Measurements from ENCODE around the gene GJC1. TPM values are rescaled to one million over a fixed set of nuclear protein-coding genes. Genes with fewer than 3 reads are reported as not detected.

GJC1 gene
- total RNA-seq = not detected

DNA sequence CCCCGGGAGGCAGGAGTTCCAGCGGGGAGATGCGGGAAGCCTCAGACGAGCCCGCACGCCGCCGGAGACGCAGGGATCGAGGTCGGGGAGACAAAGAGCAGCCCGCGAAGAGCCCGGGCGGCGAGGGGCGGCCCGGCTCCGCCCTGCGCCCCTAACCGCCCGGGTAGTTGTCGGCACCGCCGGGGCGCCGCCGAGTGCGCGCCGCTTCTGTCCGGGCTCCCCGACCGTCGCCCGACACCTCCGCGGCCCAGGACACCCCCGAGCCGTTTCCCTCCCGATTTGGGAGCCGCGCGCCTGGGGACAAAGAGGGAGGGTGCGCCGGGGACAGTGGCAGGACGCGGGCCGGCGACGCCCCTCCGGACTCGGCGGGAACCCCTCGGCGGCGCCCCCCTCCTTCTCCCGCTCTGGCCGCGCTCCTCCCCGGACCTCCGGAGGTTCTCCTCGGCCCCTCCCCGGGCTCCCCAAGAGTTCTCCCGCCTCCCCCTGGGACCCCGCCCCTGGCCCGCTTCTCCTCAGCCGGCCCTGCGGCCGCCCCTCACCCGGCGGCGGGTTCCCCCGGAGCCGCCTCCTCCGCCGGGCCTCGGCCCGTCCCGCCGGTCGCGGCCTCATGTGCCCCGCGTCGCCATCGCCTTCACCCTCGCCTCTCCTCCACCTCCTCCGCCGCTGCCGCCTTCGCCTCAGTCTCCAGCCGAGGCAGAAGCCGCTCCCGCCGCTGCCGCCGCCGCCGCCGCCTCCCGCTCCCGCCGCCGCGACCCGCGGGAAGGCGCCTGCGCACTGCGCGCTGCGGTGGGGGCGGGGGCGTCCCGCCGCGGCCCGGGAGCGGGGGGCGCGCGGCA is at the start of gene GJC1:
TSS of gene GJC1 (minus strand) at position 765 of the 836 bp plus-strand sequence. CDS start 24,470 bp downstream, outside the sequence.
- no peak for DNase-seq

DNA sequence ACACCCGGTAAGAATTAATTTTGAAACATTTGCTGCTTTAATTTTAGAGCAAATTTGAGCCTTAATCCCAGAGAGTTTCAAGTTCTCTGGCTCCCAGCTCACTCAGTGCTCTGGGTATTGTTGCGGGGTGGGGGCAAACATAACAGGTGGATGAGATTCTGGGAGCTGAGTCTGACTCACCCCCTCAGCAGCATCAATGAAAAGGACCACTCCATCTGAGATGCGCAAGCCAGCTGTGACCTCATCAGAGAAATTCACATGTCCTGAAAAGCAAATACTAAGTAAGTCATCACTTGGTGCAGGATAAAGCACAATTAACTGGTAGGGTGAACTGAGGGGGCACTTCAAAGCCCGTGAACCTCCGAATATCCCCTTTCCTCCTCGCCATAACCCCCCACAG is 49.3 kb upstream of the GJC1 start:
- DNase-seq = no peak

- no peak for DNase-seq
Measured at GRCh38 chr17:44878627-44879221, 48.6 kb upstream of the GJC1 start.

DNA sequence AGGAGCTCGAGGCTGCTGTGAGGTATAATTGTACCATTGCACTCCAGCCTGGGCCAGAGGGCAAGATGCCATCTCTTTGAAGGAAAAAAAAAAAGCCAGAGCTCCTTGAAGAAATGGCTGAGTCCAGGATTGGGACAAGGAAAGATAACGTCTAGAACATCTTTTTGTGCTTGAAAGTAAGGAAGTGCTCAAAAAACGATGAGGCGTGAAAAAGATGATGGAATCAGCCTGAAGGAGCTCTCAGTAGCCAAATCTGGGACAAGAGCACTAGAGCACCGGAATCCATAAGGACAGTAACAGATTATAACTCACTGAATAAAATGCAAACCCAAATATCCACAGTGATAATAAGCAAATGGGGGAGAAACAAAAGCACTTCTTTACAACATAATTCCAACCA is 47.0 kb upstream of the GJC1 start:
- no peak for DNase-seq

- DNase-seq = no peak
Measured at GRCh38 chr17:44875761-44876160, 45.7 kb upstream of the GJC1 start.

DNA sequence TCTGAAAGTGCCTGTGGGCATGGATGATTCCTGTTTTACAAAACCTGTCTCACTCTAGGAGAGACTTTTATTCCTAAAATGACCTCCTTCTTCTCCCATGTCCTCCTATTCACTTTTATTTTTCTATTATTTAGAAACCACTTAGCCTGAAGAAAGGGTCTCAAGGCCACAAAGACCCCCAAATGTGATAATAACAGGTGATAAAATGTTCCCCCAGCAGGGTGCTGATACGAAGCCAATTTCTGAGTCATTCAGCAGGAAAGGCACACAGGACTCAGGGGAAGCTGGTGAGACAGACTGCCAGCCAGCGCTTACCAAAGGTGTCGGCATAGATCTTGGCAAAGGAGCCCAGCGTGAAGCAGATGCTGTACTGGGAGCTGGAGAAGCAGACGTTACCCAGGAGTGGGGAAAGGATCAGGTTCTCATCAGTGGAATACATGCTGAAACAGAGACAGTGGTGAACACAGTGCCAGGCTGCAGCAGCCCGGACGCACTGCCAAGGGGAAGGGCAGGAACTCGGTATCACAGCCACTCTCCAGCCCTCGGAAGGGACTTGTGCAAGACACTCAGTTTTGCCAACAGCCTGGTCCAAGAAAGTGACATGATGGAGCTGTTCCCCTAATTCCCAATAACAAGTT is 42.2 kb upstream of the GJC1 start:
- no peak for DNase-seq

- no peak for DNase-seq
Measured at GRCh38 chr17:44871556-44871955, 41.5 kb upstream of the GJC1 start.

DNA sequence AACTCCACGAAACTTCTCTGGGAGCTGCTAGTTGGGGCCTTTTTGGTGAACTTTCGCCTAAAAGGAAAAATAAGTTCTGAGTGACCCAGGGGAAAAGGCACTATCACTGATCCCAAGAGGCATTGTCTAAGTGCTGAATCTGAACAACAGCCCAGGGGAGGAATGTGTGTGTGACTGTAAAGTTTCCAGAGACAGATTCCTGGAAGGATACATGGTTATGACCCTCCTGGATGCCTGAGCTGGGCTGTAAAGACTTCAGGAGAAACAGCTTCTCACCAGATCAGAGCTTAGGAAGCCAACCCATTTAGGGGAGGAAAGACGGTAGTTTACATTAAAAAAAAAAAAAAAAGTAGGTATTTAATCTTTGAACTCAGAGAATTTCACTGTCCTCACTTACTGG is 37.8 kb upstream of the GJC1 start:
- DNase-seq = no peak

GRCh38 chr17:44865931-44866330 is 35.8 kb upstream of the GJC1 start:
- no peak for DNase-seq

DNA sequence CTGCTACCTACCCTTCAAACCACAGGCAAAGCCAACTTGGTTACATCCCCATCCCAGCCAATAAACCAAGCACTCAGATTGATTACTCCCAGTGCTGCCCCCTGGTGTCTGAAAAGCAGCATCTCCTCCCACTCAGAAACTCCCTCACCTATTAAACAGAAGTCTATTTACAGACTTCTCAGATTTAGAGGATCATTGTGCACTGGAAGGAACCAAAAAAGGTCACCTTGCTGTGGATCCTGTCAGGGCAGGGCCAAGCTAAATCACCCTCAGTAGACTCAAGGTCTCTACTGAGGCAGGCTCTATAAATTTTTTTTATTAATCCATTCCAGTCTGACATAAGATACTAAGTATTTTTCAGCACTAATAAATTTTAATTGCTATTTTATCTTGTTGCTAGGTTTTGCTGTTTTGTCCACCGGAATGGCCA is 35.2 kb upstream of the GJC1 start:
- DNase-seq = peak; percentile 69

- no peak for DNase-seq
Measured at GRCh38 chr17:44864831-44865230, 34.7 kb upstream of the GJC1 start.

DNA sequence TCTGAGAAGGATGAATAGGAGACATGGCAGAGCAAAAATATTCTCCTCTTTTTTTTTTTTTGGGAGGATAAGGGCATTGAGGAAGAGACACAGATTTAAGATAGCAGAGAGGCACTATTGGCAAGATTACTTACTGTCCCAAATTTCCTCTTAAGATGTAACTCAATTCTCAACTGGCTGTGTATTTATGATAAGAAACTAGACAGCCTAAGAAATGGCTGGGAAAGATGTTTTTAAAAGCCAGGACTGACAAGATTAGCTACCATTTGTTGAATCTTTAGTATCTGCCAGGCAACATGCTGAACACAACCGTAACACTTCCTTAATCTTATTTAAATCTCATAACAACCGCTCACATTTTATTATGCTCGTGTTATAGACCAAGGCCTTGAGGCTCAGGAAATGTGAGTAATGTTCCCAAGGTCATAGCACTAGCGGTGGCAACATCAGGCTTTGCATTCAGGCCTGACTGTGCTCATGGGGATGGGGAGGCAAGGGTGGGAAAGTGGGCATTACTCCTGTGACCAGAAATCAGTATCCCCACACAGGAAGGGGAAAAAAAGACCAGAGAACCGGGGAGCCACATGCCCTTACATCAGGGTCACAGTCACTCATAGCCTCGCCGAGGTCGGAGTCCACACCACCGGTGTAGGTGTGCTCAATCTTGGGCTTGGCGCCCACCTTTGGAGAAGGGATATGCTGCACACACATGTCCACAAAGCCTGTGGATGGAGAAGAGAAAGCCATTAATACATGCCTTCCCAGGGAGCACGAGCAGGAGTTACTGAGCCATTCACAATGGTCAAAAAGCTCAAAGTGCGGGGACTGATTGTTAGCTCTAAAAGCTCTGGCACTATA is 33.2 kb upstream of the GJC1 start:
- DNase-seq = no peak

DNA sequence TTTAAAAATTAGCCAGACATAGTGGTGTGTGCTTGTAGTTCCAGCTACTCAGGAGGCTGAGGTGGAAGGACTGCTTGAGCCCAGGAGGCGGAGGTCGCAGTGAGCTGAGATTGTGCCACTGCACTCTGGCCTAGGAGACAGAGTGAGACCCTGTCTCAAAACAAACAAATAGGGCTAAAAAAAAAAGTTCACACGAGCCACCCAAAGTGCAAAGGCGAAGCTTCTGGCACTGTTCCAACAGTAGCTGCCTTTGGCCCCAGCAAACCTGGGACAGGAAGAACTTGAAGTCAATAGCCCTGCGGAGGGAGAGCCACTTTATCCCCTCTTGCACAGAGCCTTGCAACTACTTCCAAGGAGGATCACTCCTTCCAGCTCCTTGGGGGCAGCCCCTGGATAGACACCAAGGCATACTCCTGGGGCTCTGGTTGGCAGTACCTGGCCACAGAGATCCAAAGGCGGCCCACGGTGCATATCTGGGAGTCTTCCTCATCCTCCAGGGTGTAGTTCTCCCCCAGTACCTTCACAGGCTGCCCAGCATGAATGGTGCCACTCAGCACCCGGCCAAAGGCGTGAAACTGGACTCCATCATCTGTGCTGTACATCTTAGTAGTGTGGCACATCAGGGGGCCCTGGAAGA is 32.3 kb upstream of the GJC1 start:
- DNase-seq = no peak

DNA sequence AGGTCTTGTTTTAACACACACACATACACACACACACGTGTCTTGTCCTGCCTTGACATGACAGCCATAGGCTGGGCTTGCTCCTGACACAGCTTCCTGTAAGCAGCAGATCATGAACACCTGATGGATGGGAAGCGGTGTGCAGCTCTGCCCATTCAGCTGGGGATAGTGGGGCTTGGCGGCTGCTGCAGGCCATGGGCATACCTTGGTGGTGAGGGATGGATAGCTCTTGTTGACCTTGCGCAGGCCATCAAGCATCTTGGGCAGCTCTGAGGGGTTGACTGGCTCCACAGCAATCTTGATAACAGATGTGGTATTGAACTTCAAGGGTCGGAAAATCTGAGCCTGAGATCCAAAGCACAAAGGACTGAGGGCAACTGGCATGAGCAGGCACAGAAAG is 29.6 kb upstream of the GJC1 start:
- no peak for DNase-seq

GRCh38 chr17:44854192-44854591 is 24.1 kb upstream of the GJC1 start:
- DNase-seq = no peak

DNA sequence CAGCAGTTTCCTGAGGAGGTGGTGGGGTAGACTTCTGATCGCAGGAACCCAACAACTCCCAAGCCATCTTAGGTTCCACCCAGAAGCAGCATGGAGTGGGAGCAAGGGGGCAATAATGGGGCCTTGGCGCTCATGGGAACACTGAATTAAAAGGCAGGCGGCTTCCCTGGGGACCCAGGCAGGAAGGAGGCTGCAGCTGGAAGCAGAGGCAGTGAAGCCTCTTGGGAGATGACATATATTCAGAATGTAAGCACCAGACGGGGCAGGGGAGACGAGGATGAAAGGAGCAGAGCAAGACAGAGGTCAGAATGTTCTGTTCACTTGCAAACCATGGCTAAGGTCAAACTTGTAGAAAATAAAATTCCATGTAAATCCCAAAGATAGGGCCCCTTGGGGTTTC is 20.5 kb upstream of the GJC1 start:
- DNase-seq = no peak

DNA sequence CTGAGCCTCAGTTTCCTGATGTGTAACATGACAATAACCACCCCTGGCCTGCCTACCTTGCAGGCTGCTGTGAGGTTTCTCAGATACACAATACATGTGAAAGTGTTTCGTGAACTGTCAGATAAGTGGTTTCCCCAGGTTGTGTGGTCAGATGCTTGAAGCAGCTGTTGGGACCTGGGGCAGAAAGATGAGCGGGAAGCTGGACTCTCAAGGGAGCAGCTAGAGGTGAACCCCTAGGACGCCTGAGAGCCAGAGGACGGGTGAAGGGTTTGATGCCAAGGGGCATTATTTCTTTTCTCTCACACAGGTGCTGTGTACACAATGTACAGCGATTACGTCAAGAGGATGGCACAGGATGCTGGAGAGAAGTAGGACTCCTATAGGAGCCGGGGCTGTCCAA is 19.9 kb upstream of the GJC1 start:
- DNase-seq = no peak

DNA sequence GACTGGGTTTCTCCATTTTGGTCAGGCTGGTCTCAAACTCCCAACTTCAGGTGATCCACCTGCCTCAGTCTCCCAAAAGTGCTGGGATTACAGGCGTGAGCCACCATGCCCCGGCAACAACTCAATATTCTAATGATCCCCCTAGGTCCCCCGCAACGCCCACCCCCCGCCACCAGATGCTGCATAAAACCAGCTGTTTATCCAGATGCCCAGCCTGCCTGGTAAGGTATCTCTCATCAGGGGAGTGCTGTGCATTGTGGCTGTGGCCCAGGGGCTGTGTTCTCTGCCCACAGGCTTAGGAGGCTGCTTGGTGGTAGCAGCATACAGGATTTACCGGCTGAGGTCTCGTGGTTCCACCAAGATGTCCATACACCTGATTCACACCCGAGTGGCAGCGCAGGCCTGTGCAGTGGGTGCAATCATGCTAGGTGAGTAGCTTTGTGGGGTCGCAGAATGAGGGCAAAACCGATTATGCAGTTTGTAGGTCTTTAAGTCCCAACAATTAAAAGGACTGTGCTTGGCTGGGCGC is 18.9 kb upstream of the GJC1 start:
- no peak for DNase-seq

DNA sequence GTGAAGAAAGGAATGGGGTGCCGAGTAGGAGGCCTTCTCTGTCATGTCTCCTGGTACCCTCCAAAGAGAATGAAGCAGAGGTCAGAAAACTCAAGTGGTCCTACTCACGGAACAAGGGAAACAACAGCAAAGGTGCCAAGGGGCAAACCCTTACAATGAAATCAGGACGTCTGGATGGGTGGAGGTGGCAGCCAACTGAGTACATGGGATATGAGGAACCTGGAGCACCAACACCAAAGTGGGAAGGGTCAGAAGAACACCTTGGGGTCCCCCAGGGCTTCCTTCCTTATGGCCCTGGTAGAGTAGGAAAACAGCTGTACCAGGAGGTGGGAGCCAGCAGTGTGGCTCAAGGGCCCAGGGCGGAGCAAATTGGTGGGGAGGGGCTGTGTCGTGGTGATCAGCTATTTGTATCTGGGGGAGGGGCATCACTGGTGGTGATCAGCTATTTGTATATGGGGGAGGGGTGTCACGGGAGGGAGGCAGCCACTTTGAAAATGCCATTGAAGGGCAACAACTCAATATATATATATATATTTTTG is 18.2 kb upstream of the GJC1 start:
- no peak for DNase-seq

- DNase-seq = no peak
Measured at GRCh38 chr17:44847586-44847985, 17.5 kb upstream of the GJC1 start, which contains the start of gene HIGD1B. Gene HIGD1B (plus strand): TSS chr17:44847883. CDS start chr17:44848153, 270 bp downstream.

DNA sequence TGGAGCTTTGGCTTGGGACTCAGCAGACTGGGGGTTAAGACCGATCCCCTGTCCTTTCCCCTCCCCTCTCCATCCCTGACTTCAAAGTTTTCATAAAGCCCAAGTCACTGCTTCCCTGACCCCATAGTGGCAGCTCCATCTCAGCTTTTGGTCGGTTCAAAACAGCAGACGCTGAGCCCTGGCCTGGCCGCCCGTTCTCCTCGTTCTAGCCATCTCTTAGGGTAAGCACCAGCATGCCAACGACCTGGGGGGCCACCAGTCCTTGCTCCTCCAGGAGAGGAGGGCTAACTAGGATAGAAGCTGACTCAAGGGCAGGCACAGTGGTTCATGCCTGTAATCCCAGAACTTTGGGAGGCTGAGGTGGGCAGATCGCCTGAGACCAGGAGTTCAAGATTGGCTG is 16.1 kb upstream of the GJC1 start:
- no peak for DNase-seq

GRCh38 chr17:44844390-44844830 is 14.3 kb upstream of the GJC1 start:
- no peak for DNase-seq
